IPS DF 6.9 (cell line): ENCODE results near the gene NT5DC2.

ENCODE experiments used
- DNase-seq: peaks from one replicate; pipeline ENCODE4 v3.0.0-alpha.2; 2013; ENCODE audit warnings: low read depth, low spot score
- H3K27ac ChIP-seq: one replicate; pipeline ENCODE4 v1.5.1; 2013; ENCODE audit warnings: low read length, control low read depth
- H3K27me3 ChIP-seq: 2 replicates; pipeline ENCODE4 v1.6.1; 2013; ENCODE audit warnings: mild to moderate bottlenecking, low read length; ENCODE audit not compliant: control insufficient read depth, insufficient read depth
- H3K36me3 ChIP-seq: 2 replicates; pipeline ENCODE4 v1.6.1; 2013; ENCODE audit warnings: low read length; ENCODE audit not compliant: control insufficient read depth, insufficient read depth
- H3K4me1 ChIP-seq: 2 replicates; pipeline ENCODE4 v1.6.1; 2013; ENCODE audit warnings: low read length; ENCODE audit not compliant: control insufficient read depth, insufficient read depth
- H3K4me3 ChIP-seq: 2 replicates; pipeline ENCODE4 v1.5.1; 2013; ENCODE audit warnings: mild to moderate bottlenecking, low read length
- H3K9me3 ChIP-seq: 2 replicates; pipeline ENCODE4 v1.6.1; 2013; ENCODE audit warnings: low read length, inconsistent platforms; ENCODE audit not compliant: control insufficient read depth, insufficient read depth
- WGBS: extraction: QIAGEN DNeasy Blood & Tissue Kit; methylation state at CpG from one replicate; pipeline ENCODE4 v1.1.7; 2013; ENCODE audit warnings: mixed read lengths, missing lambda C conversion rate; ENCODE audit not compliant: insufficient read length, insufficient coverage; 5-methylcytosine and 5-hydroxymethylcytosine counted together

NT5DC2 gene

GRCh38 chr3:52477076-52477795 lies 56.4 kb downstream of the NT5DC2 start:
- no peak overlapping the region for H3K4me3 ChIP-seq
- H3K27ac ChIP-seq = no peak overlapping the region
- H3K4me1 ChIP-seq = no peaks in the 10 kb centered on the region
- no peak for DNase-seq
- H3K27me3 ChIP-seq = no peaks in the 10 kb centered on the region
- no CpG with 5 or more reads among the region's 16 CpGs for WGBS
- peaks cover 62% of the 10 kb centered on the region for H3K36me3 ChIP-seq
- no peaks in the 10 kb centered on the region for H3K9me3 ChIP-seq
